Caco-2 (cell line): ENCODE results near the gene LILRB3. TPM values are rescaled to one million over a fixed set of nuclear protein-coding genes. Genes with fewer than 3 reads are reported as not detected.
A peak's percentile ranks its signal among the peaks of the same experiment; 100 is the strongest.
"Not testable (repeated sequence)": the region's sequence is repeated elsewhere in the genome, so short reads cannot be mapped to it uniquely, and the experiment has no call there.

Experiments
- BruUV-seq: library from RNA; stranded (reverse); fragments of 400-500 nt; replicated peaks from 2 replicates; lab custom pipeline; 2021; lab: Mats Ljungman, UMichigan
- CTCF ChIA-PET: fragments of 300-600 bp; sonication (Branson Sonifier 250); formaldehyde crosslinking; loops from one replicate; lab custom pipeline; 2022; ENCODE audit warnings: antibody characterized with exemption; lab: Charles Lee
- POLR2A ChIA-PET: fragments of 300-600 bp; sonication (Branson Sonifier 250); formaldehyde crosslinking; loops from one replicate; lab custom pipeline; 2022; ENCODE audit warnings: antibody characterized with exemption; lab: Charles Lee
- DNase-seq, 2 experiments: peaks; one replicate each; pipeline versions ENCODE4 v3.0.0 to v3.0.0-alpha.2; 2020 to 2022
- H3K27me3 ChIP-seq: replicated peaks from 2 replicates; pipeline ENCODE4 v1.6.0; 2011; ENCODE audit warnings: low read length; ENCODE audit not compliant: control insufficient read depth, insufficient read depth
- H3K36me3 ChIP-seq: 2 replicates; pipeline ENCODE4 v1.5.1; 2011; ENCODE audit warnings: low read length; ENCODE audit not compliant: control insufficient read depth, insufficient read depth
- H3K4me1 ChIP-seq: fragments of 250-450 bp; sonication (Bioruptor Pico); 2 replicates; pipeline ENCODE4 v1.5.1; 2020; ENCODE audit warnings: mild to moderate bottlenecking
- H3K4me3 ChIP-seq: 2 replicates; pipeline ENCODE4 v1.5.1; 2011; ENCODE audit warnings: low read depth, mild to moderate bottlenecking, control low read depth, low read length
- H3K9me3 ChIP-seq: fragments of 250-450 bp; sonication (Bioruptor Pico); 2 replicates; pipeline ENCODE4 v1.5.1; 2020; ENCODE audit warnings: mild to moderate bottlenecking, moderate library complexity
- H3K27ac Mint-ChIP-seq: one replicate; pipeline ENCODE4 v1.8.0; 2022; ENCODE audit warnings: mixed read lengths; ENCODE audit not compliant: unreplicated experiment
- H3K27me3 Mint-ChIP-seq: one replicate; pipeline ENCODE4 v1.8.0; 2022; ENCODE audit warnings: mixed read lengths; ENCODE audit not compliant: insufficient read depth, unreplicated experiment
- H3K36me3 Mint-ChIP-seq: one replicate; pipeline ENCODE4 v1.8.0; 2022; ENCODE audit warnings: mild to moderate bottlenecking, mixed read lengths; ENCODE audit not compliant: insufficient read depth, unreplicated experiment
- H3K4me1 Mint-ChIP-seq: one replicate; pipeline ENCODE4 v1.8.0; 2022; ENCODE audit warnings: low read depth, mixed read lengths; ENCODE audit not compliant: unreplicated experiment
- H3K4me3 Mint-ChIP-seq: one replicate; pipeline ENCODE4 v1.8.0; 2022; ENCODE audit warnings: mild to moderate bottlenecking, moderate library complexity, mixed read lengths; ENCODE audit not compliant: unreplicated experiment
- H3K9me3 Mint-ChIP-seq: one replicate; pipeline ENCODE4 v1.8.0; 2022; ENCODE audit warnings: mixed read lengths; ENCODE audit not compliant: unreplicated experiment
- CTCF ChIP-seq, 2 experiments: fragments of 200-600 bp in 1 of 2; IDR thresholded peaks; 1 replicate in 1 of 2; 2 replicates in 1 of 2; pipeline versions ENCODE4 v1.5.1 to v1.8.0; 2011 to 2022; ENCODE audit warnings: antibody characterized with exemption in 1 of 2, control low read depth in 1 of 2, inconsistent platforms in 1 of 2, low read depth in 1 of 2, low read length in 1 of 2, mild to moderate bottlenecking in 1 of 2, moderate library complexity in 1 of 2; ENCODE audit not compliant: insufficient read depth in 1 of 2, severe bottlenecking in 1 of 2, unreplicated experiment in 1 of 2
- intact Hi-C: fragments of 100-400 bp; cut with micrococcal nuclease; formaldehyde crosslinking; loops from one replicate; pipeline ENCODE4 v1.10.0; 2022; ENCODE audit not compliant: unreplicated experiment
- total RNA-seq: library from RNA; stranded (reverse); gene quantifications from 2 replicates; pipeline ENCODE4 v1.2.3, GENCODE V29; 2022

The LILRB3 gene
- total RNA-seq, 1 experiment from 2014 or later = not detected

- H3K4me1 Mint-ChIP-seq = peaks cover 24% of the 10 kb centered on the region
- Histone ChIP-seq H3K36me3 (no peaks in the 10 kb centered on the region), H3K4me1 (peaks cover 9% of the 10 kb centered on the region), H3K4me3 (no peak overlapping the region), H3K9me3 (peaks cover 11% of the 10 kb centered on the region; the same call in 1 of the 2 replicates), H3K27me3 (no peaks in the 10 kb centered on the region)
- peak; percentile 86 to 91 for DNase-seq
- intact Hi-C loops = loop anchor here (1.0 to 2.0 kb wide), 3 partner anchors 21 to 63 kb away; partner anchors contain the start of gene TMC4
- BruUV-seq = no TSS peak
- no peak overlapping the region for H3K4me3 Mint-ChIP-seq
- CTCF ChIA-PET = interaction anchor here (1.0 kb wide), 1 partner anchor 58 kb away, joined by 3 read pairs; the partner anchor contains the start of gene TMC4
- peaks cover 3% of the 10 kb centered on the region for H3K27me3 Mint-ChIP-seq
- peak; percentile 87 to 90 for TF ChIP-seq CTCF (IDR thresholded peaks at IDR 0.05; ENCODE audit: insufficient read depth in 1 of 2, low read depth in 1 of 2, low read length in 1 of 2, severe bottlenecking in 1 of 2, unreplicated experiment in 1 of 2)
- no peak overlapping the region for H3K27ac Mint-ChIP-seq
- POLR2A ChIA-PET = interaction anchor here (0.7 kb wide), 1 partner anchor 42 kb away, joined by 3 read pairs; the partner anchor contains the start of gene MBOAT7
- H3K9me3 Mint-ChIP-seq = peaks cover 4% of the 10 kb centered on the region
- H3K36me3 Mint-ChIP-seq = peaks cover 4% of the 10 kb centered on the region
Measured at GRCh38 chr19:54231077-54231931, 8.5 kb upstream of the LILRB3 start.

- BruUV-seq = no TSS peak
- peaks cover 6% of the 10 kb centered on the region; the same call in 1 of the 2 replicates for H3K9me3 ChIP-seq
- Mint-ChIP-seq H3K4me3 (no peak overlapping the region), H3K9me3 (no peaks in the 10 kb centered on the region), H3K27me3 (peaks cover 6% of the 10 kb centered on the region), H3K36me3 (peaks cover 4% of the 10 kb centered on the region), H3K27ac (no peak overlapping the region), H3K4me1 (peaks cover 24% of the 10 kb centered on the region)
- no peak for TF ChIP-seq CTCF (IDR thresholded peaks at IDR 0.05; ENCODE audit: insufficient read depth in 1 of 2, low read depth in 1 of 2, low read length in 1 of 2, severe bottlenecking in 1 of 2, unreplicated experiment in 1 of 2)
- no peak for DNase-seq
- no peaks in the 10 kb centered on the region for H3K27me3 ChIP-seq
- ChIA-PET CTCF (no interaction called here), POLR2A (no interaction called here)
- intact Hi-C loops = loop anchor here (2.0 kb wide), 1 partner anchor 19 kb away; no protein-coding TSS in a partner anchor
- no peak overlapping the region for H3K4me3 ChIP-seq
- peaks cover 9% of the 10 kb centered on the region for H3K4me1 ChIP-seq
- H3K36me3 ChIP-seq = no peaks in the 10 kb centered on the region
Measured at GRCh38 chr19:54230031-54230430, 7.2 kb upstream of the LILRB3 start.

- Mint-ChIP-seq H3K27me3 (peaks cover 6% of the 10 kb centered on the region), H3K36me3 (peaks cover 4% of the 10 kb centered on the region), H3K4me3 (no peak overlapping the region), H3K27ac (no peak overlapping the region), H3K9me3 (no peaks in the 10 kb centered on the region), H3K4me1 (peaks cover 24% of the 10 kb centered on the region)
- ChIA-PET POLR2A (no interaction called here), CTCF (no interaction called here)
- Histone ChIP-seq H3K36me3 (no peaks in the 10 kb centered on the region), H3K4me3 (no peak overlapping the region), H3K4me1 (peaks cover 9% of the 10 kb centered on the region), H3K27me3 (no peaks in the 10 kb centered on the region), H3K9me3 (no peaks in the 10 kb centered on the region)
- intact Hi-C loops = no loop called here
- TF ChIP-seq CTCF (IDR thresholded peaks at IDR 0.05; ENCODE audit: insufficient read depth in 1 of 2, low read depth in 1 of 2, low read length in 1 of 2, severe bottlenecking in 1 of 2, unreplicated experiment in 1 of 2) = no peak
- DNase-seq = no peak
- BruUV-seq = no TSS peak
Measured at GRCh38 chr19:54229146-54229545, 6.3 kb upstream of the LILRB3 start.

- POLR2A ChIA-PET, H3K4me3 Mint-ChIP-seq, CTCF ChIA-PET: not testable (repeated sequence)
Measured at GRCh38 chr19:54224619-54225018, 1.8 kb upstream of the LILRB3 start.

More at GRCh38 chr19:54224619-54225018, 1.8 kb upstream of the LILRB3 start:
- H3K9me3 ChIP-seq, H3K4me1 Mint-ChIP-seq, H3K4me1 ChIP-seq, DNase-seq, BruUV-seq, H3K4me3 ChIP-seq, H3K27ac Mint-ChIP-seq, H3K9me3 Mint-ChIP-seq, H3K27me3 ChIP-seq, H3K36me3 ChIP-seq, intact Hi-C loops, H3K27me3 Mint-ChIP-seq: not testable (repeated sequence)
- H3K36me3 Mint-ChIP-seq = peaks cover 10% of the 10 kb centered on the region
